Tibial nerve (tissue), 4 donors: Measurements from ENCODE around the gene NRSN1.

Experiments
- EP300 ChIP-seq, 2 donors: sonication (generic); formaldehyde crosslinking; IDR thresholded peaks; one replicate each; pipeline ENCODE4 v1.6.1; 2017; ENCODE audit warnings: antibody characterized with exemption in 2 of 2, mild to moderate bottlenecking in 1 of 2
- TF ChIP-seq, protein P1 (sequence below), 5 experiments: fragments of 200-600 bp in 3 of 5; fragments of 450-650 bp in 2 of 5; sonication (generic) in 3 of 5; IDR thresholded peaks; one replicate each; pipeline ENCODE4 v1.5.1; 2016 to 2019; ENCODE audit warnings: antibody characterized with exemption in 5 of 5, mild to moderate bottlenecking in 3 of 5, moderate library complexity in 2 of 5

DNA sequence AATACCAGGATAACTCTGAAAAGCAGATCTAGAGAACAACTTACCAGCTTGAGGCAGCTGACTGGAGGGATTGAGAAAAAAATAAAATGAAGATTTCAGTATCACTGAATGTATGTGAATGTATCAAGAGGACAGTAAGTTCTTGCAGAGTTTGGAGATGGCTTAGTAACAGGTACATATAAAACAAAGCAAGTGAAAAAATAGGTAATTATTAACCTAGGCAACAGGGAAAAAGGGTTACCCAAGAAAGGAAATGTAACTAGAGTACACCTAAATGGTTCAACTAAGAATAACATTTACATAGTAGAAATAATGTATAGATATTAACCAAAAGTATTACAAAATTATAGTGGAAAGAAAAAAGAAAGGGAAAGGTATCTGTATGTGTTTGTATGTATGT, 67.3 kb downstream of the NRSN1 start:
- TF ChIP-seq, protein P1, sequence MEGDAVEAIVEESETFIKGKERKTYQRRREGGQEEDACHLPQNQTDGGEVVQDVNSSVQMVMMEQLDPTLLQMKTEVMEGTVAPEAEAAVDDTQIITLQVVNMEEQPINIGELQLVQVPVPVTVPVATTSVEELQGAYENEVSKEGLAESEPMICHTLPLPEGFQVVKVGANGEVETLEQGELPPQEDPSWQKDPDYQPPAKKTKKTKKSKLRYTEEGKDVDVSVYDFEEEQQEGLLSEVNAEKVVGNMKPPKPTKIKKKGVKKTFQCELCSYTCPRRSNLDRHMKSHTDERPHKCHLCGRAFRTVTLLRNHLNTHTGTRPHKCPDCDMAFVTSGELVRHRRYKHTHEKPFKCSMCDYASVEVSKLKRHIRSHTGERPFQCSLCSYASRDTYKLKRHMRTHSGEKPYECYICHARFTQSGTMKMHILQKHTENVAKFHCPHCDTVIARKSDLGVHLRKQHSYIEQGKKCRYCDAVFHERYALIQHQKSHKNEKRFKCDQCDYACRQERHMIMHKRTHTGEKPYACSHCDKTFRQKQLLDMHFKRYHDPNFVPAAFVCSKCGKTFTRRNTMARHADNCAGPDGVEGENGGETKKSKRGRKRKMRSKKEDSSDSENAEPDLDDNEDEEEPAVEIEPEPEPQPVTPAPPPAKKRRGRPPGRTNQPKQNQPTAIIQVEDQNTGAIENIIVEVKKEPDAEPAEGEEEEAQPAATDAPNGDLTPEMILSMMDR (IDR thresholded peaks at IDR 0.05), result no peak
- TF ChIP-seq EP300 (IDR thresholded peaks at IDR 0.05), result no peak
